Adrenal gland (tissue), 5 donors: ENCODE measurements around the gene RELL2.

Experiments
- POLR2A ChIP-seq, 2 donors: fragments of 450-650 bp; IDR thresholded peaks; one replicate each; pipeline ENCODE4 v1.6.1; 2017; ENCODE audit warnings: antibody characterized with exemption in 2 of 2, mild to moderate bottlenecking in 2 of 2, moderate library complexity in 1 of 2
- TF ChIP-seq, protein P1 (sequence below), 6 experiments: fragments of 450-650 bp in 4 of 6; fragments of 200-600 bp in 2 of 6; sonication (generic) in 1 of 6; IDR thresholded peaks; 1 replicate in 5 of 6; 2 replicates in 1 of 6; pipeline versions ENCODE4 v1.5.1 to v1.8.0; 2016 to 2021; ENCODE audit warnings: antibody characterized with exemption in 6 of 6, mild to moderate bottlenecking in 2 of 6, moderate library complexity in 1 of 6
- donor health status: DM: no; HTN: no; CAD: no.

DNA sequence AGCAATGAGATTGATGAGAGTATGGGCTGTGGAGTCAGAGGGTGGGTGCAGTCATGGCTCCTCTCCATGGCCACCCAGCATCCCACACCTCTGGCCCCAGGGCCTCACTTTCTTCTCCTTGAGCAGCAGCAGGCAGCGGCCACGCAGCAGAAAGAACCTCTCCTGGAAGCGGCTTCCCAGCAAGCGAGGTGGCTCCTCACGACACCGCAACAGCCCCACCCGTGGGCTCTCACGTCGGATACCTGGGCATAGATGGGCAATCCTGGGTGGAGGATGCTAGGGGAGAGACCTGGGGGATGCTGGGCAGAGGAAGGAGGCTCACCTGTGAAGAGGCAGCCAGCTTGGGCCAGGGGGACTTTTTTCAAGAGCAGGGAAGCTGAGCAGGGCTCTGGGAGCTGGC is 19.6 kb downstream of the RELL2 start:
- TF ChIP-seq, protein P1, sequence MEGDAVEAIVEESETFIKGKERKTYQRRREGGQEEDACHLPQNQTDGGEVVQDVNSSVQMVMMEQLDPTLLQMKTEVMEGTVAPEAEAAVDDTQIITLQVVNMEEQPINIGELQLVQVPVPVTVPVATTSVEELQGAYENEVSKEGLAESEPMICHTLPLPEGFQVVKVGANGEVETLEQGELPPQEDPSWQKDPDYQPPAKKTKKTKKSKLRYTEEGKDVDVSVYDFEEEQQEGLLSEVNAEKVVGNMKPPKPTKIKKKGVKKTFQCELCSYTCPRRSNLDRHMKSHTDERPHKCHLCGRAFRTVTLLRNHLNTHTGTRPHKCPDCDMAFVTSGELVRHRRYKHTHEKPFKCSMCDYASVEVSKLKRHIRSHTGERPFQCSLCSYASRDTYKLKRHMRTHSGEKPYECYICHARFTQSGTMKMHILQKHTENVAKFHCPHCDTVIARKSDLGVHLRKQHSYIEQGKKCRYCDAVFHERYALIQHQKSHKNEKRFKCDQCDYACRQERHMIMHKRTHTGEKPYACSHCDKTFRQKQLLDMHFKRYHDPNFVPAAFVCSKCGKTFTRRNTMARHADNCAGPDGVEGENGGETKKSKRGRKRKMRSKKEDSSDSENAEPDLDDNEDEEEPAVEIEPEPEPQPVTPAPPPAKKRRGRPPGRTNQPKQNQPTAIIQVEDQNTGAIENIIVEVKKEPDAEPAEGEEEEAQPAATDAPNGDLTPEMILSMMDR (IDR thresholded peaks at IDR 0.05) = no peak
- TF ChIP-seq POLR2A (IDR thresholded peaks at IDR 0.05) = no peak
